ENCODE measurements around the gene SOS1. TPM values are rescaled to one million over a fixed set of nuclear protein-coding genes. Genes with fewer than 3 reads are reported as not detected.

SOS1 gene
- total RNA-seq, 2 experiments from 2014 or later = 229 to 254 TPM

GRCh38 chr2:39093218-39093898 lies 27.5 kb downstream of the SOS1 start:
- peaks cover 65% of the 10 kb centered on the region for H3K4me1 Mint-ChIP-seq
- H3K4me3 Mint-ChIP-seq = no peak overlapping the region
- no peak for DNase-seq
- peak overlapping the region; percentile 4 for H3K27ac Mint-ChIP-seq
- H3K36me3 Mint-ChIP-seq (ENCODE audit: low read depth) = peaks cover 71% of the 10 kb centered on the region
- POLR2A ChIA-PET = interaction anchor here (2.1 to 7.8 kb wide), 3 partner anchors 18 to 135 kb away, joined by 5 to 105 read pairs (median 53); partner anchors contain the start of gene SOS1
- H3K9me3 Mint-ChIP-seq = no peaks in the 10 kb centered on the region
- CTCF ChIA-PET = interaction anchor here (5.5 kb wide), 1 partner anchor 136 kb away, joined by 37 read pairs; no protein-coding TSS in a partner anchor
- no peaks in the 10 kb centered on the region for H3K27me3 Mint-ChIP-seq

GRCh38 chr2:39091543-39091942 lies 29.3 kb downstream of the SOS1 start:
- no peak for DNase-seq
- Mint-ChIP-seq H3K36me3 (ENCODE audit: low read depth) (peaks cover 71% of the 10 kb centered on the region), H3K4me1 (peaks cover 59% of the 10 kb centered on the region), H3K9me3 (no peaks in the 10 kb centered on the region), H3K27me3 (no peaks in the 10 kb centered on the region), H3K4me3 (no peak overlapping the region), H3K27ac (no peak overlapping the region)
- ChIA-PET POLR2A (interaction anchor here (1.0 to 2.1 kb wide), 2 partner anchors 34 to 137 kb away, joined by 4 to 5 read pairs; no protein-coding TSS in a partner anchor), CTCF (interaction anchor here (1.9 kb wide), 1 partner anchor 138 kb away, joined by 5 read pairs; no protein-coding TSS in a partner anchor)

GRCh38 chr2:39091063-39091462 lies 29.8 kb downstream of the SOS1 start:
- ChIA-PET POLR2A (interaction anchor here (1.2 to 2.1 kb wide), 2 partner anchors 9 to 137 kb away, joined by 3 to 5 read pairs; no protein-coding TSS in a partner anchor), CTCF (interaction anchor here (1.9 kb wide), 1 partner anchor 138 kb away, joined by 5 read pairs; no protein-coding TSS in a partner anchor)
- Mint-ChIP-seq H3K36me3 (ENCODE audit: low read depth) (peaks cover 70% of the 10 kb centered on the region), H3K4me1 (peaks cover 57% of the 10 kb centered on the region), H3K27ac (no peak overlapping the region), H3K27me3 (no peaks in the 10 kb centered on the region), H3K4me3 (no peak overlapping the region), H3K9me3 (no peaks in the 10 kb centered on the region)
- DNase-seq = no peak

GRCh38 chr2:39080152-39080551 lies 40.7 kb downstream of the SOS1 start:
- H3K27me3 Mint-ChIP-seq = no peaks in the 10 kb centered on the region
- DNase-seq = no peak
- peaks cover 34% of the 10 kb centered on the region for H3K36me3 Mint-ChIP-seq (ENCODE audit: low read depth)
- ChIA-PET CTCF (no interaction called here), POLR2A (interaction anchor here (1.2 kb wide), 1 partner anchor 35 kb away, joined by 3 read pairs; no protein-coding TSS in a partner anchor)
- H3K9me3 Mint-ChIP-seq = no peaks in the 10 kb centered on the region
- H3K27ac Mint-ChIP-seq = no peak overlapping the region
- H3K4me3 Mint-ChIP-seq = no peak overlapping the region
- H3K4me1 Mint-ChIP-seq = peaks cover 33% of the 10 kb centered on the region

- Mint-ChIP-seq H3K36me3 (ENCODE audit: low read depth) (peaks cover 73% of the 10 kb centered on the region), H3K27ac (peak overlapping the region; percentile 50), H3K4me1 (peaks cover 52% of the 10 kb centered on the region), H3K9me3 (no peaks in the 10 kb centered on the region), H3K4me3 (no peak overlapping the region), H3K27me3 (no peaks in the 10 kb centered on the region)
- POLR2A ChIA-PET = no interaction called here
- DNase-seq = no peak
- CTCF ChIA-PET = interaction anchor here (14.5 kb wide), 1 partner anchor 159 kb away, joined by 192 read pairs; no protein-coding TSS in a partner anchor
These were observed 50.9 kb downstream of the SOS1 start for GRCh38 chr2:39069890-39070465.

GRCh38 chr2:39069136-39069515 lies 51.7 kb downstream of the SOS1 start:
- no peak for DNase-seq
- Mint-ChIP-seq H3K27me3 (no peaks in the 10 kb centered on the region), H3K27ac (peak overlapping the region; percentile 21), H3K4me1 (peaks cover 49% of the 10 kb centered on the region), H3K4me3 (no peak overlapping the region), H3K9me3 (no peaks in the 10 kb centered on the region), H3K36me3 (ENCODE audit: low read depth) (peaks cover 68% of the 10 kb centered on the region)
- ChIA-PET POLR2A (interaction anchor here (1.0 to 1.3 kb wide), 2 partner anchors 28 to 52 kb away, joined by 3 to 6 read pairs; partner anchors contain the start of gene SOS1), CTCF (interaction anchor here (1.0 to 14.5 kb wide), 3 partner anchors 11 to 160 kb away, joined by 4 to 192 read pairs (median 5); no protein-coding TSS in a partner anchor)

GRCh38 chr2:39068299-39069135 lies 52.3 kb downstream of the SOS1 start:
- Mint-ChIP-seq H3K27ac (peak overlapping the region; percentile 21), H3K27me3 (no peaks in the 10 kb centered on the region), H3K9me3 (no peaks in the 10 kb centered on the region), H3K4me3 (no peak overlapping the region), H3K4me1 (peaks cover 52% of the 10 kb centered on the region), H3K36me3 (ENCODE audit: low read depth) (peaks cover 69% of the 10 kb centered on the region)
- no peak for DNase-seq
- ChIA-PET CTCF (interaction anchor here (1.0 to 14.5 kb wide), 3 partner anchors 10 to 160 kb away, joined by 4 to 192 read pairs (median 5); no protein-coding TSS in a partner anchor), POLR2A (interaction anchor here (1.0 to 1.3 kb wide), 2 partner anchors 29 to 53 kb away, joined by 3 to 6 read pairs; partner anchors contain the start of gene SOS1)

GRCh38 chr2:39065616-39066015 lies 55.2 kb downstream of the SOS1 start:
- Mint-ChIP-seq H3K27me3 (no peaks in the 10 kb centered on the region), H3K27ac (peak overlapping the region; percentile 24), H3K4me1 (peaks cover 43% of the 10 kb centered on the region), H3K4me3 (no peak overlapping the region), H3K9me3 (no peaks in the 10 kb centered on the region), H3K36me3 (ENCODE audit: low read depth) (peaks cover 63% of the 10 kb centered on the region)
- DNase-seq = no peak
- CTCF ChIA-PET = interaction anchor here (14.5 kb wide), 1 partner anchor 163 kb away, joined by 192 read pairs; no protein-coding TSS in a partner anchor
- POLR2A ChIA-PET = interaction anchor here (0.6 to 0.7 kb wide), 2 partner anchors 29 to 59 kb away, joined by 3 read pairs; no protein-coding TSS in a partner anchor

- Mint-ChIP-seq H3K27me3 (no peaks in the 10 kb centered on the region), H3K9me3 (no peaks in the 10 kb centered on the region), H3K27ac (peak overlapping the region; percentile 35), H3K36me3 (ENCODE audit: low read depth) (peaks cover 59% of the 10 kb centered on the region), H3K4me1 (peaks cover 38% of the 10 kb centered on the region), H3K4me3 (no peak overlapping the region)
- no peak for DNase-seq
- CTCF ChIA-PET = interaction anchor here (0.7 to 14.5 kb wide), 2 partner anchors 166 to 238 kb away, joined by 3 to 192 read pairs; no protein-coding TSS in a partner anchor
- POLR2A ChIA-PET = interaction anchor here (0.8 to 1.9 kb wide), 7 partner anchors 33 to 165 kb away, joined by 3 to 8 read pairs (median 4); partner anchors contain the start of gene SOS1
These were observed 58.5 kb downstream of the SOS1 start for GRCh38 chr2:39062320-39062719.

- Mint-ChIP-seq H3K27ac (no peak overlapping the region), H3K36me3 (ENCODE audit: low read depth) (peaks cover 54% of the 10 kb centered on the region), H3K4me3 (no peak overlapping the region), H3K9me3 (no peaks in the 10 kb centered on the region), H3K4me1 (peaks cover 38% of the 10 kb centered on the region), H3K27me3 (no peaks in the 10 kb centered on the region)
- no peak for DNase-seq
- POLR2A ChIA-PET = interaction anchor here (0.6 to 1.9 kb wide), 4 partner anchors 34 to 163 kb away, joined by 3 to 8 read pairs (median 4); partner anchors contain the start of gene SOS1
- CTCF ChIA-PET = interaction anchor here (0.5 to 14.5 kb wide), 2 partner anchors 107 to 167 kb away, joined by 3 to 192 read pairs; no protein-coding TSS in a partner anchor
These were observed 59.6 kb downstream of the SOS1 start for GRCh38 chr2:39061280-39061679.

- H3K4me3 Mint-ChIP-seq = no peak overlapping the region
- H3K36me3 Mint-ChIP-seq (ENCODE audit: low read depth) = peaks cover 53% of the 10 kb centered on the region
- no peak for DNase-seq
- ChIA-PET CTCF (interaction anchor here (1.1 to 14.5 kb wide), 6 partner anchors 59 to 186 kb away, joined by 4 to 192 read pairs (median 6); no protein-coding TSS in a partner anchor), POLR2A (interaction anchor here (1.0 to 1.1 kb wide), 4 partner anchors 60 to 169 kb away, joined by 3 to 5 read pairs (median 4); partner anchors contain the start of gene SOS1)
- H3K27me3 Mint-ChIP-seq = no peaks in the 10 kb centered on the region
- H3K27ac Mint-ChIP-seq = no peak overlapping the region
- no peaks in the 10 kb centered on the region for H3K9me3 Mint-ChIP-seq
- H3K4me1 Mint-ChIP-seq = peaks cover 37% of the 10 kb centered on the region
These were observed 61.4 kb downstream of the SOS1 start for GRCh38 chr2:39059366-39059952.
